Body of pancreas (tissue), 4 donors: ENCODE results near the gene ZNF689.

ENCODE experiments used
- POLR2A ChIP-seq, 3 donors: fragments of 450-650 bp; IDR thresholded peaks; one replicate each; pipeline ENCODE4 v1.6.1; 2016; ENCODE audit warnings: antibody characterized with exemption in 3 of 3, mild to moderate bottlenecking in 2 of 3
- TF ChIP-seq, protein P1 (sequence below), 7 experiments: fragments of 450-650 bp in 4 of 7; fragments of 200-600 bp in 3 of 7; sonication (generic) in 3 of 7; IDR thresholded peaks; one replicate each; pipeline ENCODE4 v1.5.1; 2016 to 2019; ENCODE audit warnings: antibody characterized with exemption in 7 of 7

DNA sequence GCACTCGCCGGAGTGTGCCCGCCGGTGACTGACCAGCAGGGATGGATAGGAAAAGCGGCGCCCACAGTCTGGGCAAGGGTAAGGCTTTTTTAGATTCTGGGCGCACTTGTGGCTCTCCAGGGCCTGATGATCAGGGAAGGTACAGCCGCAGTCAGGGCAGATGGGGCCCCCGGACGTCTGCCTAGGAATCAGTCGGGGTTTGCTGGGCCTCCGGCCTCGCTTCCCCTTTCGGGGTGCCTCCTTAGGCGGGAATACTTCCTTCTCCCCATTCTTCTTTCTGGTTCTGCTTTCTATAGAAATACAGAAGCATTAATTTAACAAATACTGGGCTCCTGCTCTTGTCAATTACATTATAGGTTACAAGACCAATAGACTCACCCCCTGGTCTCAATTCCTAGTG, 5.0 kb downstream of the ZNF689 start:
- no peak for TF ChIP-seq POLR2A (IDR thresholded peaks at IDR 0.05)
- TF ChIP-seq, protein P1, sequence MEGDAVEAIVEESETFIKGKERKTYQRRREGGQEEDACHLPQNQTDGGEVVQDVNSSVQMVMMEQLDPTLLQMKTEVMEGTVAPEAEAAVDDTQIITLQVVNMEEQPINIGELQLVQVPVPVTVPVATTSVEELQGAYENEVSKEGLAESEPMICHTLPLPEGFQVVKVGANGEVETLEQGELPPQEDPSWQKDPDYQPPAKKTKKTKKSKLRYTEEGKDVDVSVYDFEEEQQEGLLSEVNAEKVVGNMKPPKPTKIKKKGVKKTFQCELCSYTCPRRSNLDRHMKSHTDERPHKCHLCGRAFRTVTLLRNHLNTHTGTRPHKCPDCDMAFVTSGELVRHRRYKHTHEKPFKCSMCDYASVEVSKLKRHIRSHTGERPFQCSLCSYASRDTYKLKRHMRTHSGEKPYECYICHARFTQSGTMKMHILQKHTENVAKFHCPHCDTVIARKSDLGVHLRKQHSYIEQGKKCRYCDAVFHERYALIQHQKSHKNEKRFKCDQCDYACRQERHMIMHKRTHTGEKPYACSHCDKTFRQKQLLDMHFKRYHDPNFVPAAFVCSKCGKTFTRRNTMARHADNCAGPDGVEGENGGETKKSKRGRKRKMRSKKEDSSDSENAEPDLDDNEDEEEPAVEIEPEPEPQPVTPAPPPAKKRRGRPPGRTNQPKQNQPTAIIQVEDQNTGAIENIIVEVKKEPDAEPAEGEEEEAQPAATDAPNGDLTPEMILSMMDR (IDR thresholded peaks at IDR 0.05) = no peak
